ENCODE results near the gene PCDHA3. TPM values are rescaled to one million over a fixed set of nuclear protein-coding genes. Genes with fewer than 3 reads are reported as not detected.
"Not testable (repeated sequence)": the region's sequence is repeated elsewhere in the genome, so short reads cannot be mapped to it uniquely, and the experiment has no call there.

PCDHA3 gene
- total and polyA plus RNA-seq, 4 donors, result 2.1 to 13.2 (median 8.9) TPM

DNA sequence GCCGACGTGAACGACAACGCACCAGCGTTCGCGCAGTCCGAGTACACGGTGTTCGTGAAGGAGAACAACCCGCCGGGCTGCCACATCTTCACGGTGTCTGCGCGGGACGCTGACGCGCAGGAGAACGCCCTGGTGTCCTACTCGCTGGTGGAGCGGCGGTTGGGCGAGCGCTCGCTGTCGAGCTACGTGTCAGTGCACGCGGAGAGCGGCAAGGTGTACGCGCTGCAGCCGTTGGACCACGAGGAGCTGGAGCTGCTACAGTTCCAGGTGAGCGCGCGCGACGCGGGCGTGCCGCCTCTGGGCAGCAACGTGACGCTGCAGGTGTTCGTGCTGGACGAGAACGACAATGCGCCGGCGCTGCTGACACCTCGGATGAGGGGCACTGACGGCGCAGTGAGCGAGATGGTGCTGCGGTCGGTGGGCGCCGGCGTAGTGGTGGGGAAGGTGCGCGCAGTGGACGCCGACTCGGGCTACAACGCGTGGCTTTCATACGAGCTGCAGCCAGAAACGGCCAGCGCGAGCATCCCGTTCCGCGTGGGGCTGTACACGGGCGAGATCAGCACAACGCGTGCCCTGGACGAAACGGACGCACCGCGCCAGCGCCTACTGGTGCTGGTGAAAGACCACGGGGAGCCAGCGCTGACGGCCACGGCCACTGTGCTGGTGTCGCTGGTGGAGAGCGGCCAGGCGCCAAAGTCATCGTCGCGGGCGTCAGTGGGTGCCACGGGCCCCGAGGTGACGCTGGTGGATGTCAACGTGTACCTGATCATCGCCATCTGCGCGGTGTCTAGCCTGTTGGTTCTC lies 49.2 kb downstream of the PCDHA3 start:
- WGBS (ENCODE audit: insufficient coverage), result 36% methylated on average over 101 of the region's 101 CpGs
- H3K36me3 ChIP-seq (ENCODE audit: control insufficient read depth, insufficient read depth, low read length); H3K4me3 ChIP-seq (ENCODE audit: low read depth, low read length); H3K27me3 ChIP-seq (ENCODE audit: control insufficient read depth, insufficient read depth, low read length); H3K4me1 ChIP-seq (ENCODE audit: control insufficient read depth, insufficient read depth, low read length); H3K9me3 ChIP-seq (ENCODE audit: control insufficient read depth, insufficient read depth, low read length); DNase-seq (ENCODE audit: low read depth in 4 of 6, low spot score in 6 of 6); H3K27ac ChIP-seq (ENCODE audit: low read depth, low read length): not testable (repeated sequence)

Other genes starting within 250 kb of the PCDHA3 start
- gene SRA1, start 243.6 kb upstream of the PCDHA3 start, total RNA-seq, result 10 to 100 TPM; 23.3 to 36.1 TPM
- 10 to 100 TPM; 44.3 to 53.3 TPM for gene SRA1, start 243.6 kb upstream of the PCDHA3 start, polyA plus RNA-seq (ENCODE audit: insufficient read length in 2 of 2)
- gene APBB3, start 236.5 kb upstream of the PCDHA3 start, total RNA-seq, result 10 to 100 TPM; 32.3 to 34.6 TPM
- gene APBB3, start 236.5 kb upstream of the PCDHA3 start, polyA plus RNA-seq (ENCODE audit: insufficient read length in 2 of 2), result 10 to 100 TPM; 52.6 to 90.1 TPM
- 10 to 100 TPM; 10.0 to 14.4 TPM for gene SLC35A4, start 236.2 kb upstream of the PCDHA3 start, total RNA-seq
- gene SLC35A4, start 236.2 kb upstream of the PCDHA3 start, polyA plus RNA-seq (ENCODE audit: insufficient read length in 2 of 2), result 10 to 100 TPM; 64.1 to 69.0 TPM
- 10 to 100 TPM; 38.3 to 42.4 TPM for gene CD14, start 167.9 kb upstream of the PCDHA3 start, total RNA-seq
- 10 to 100 TPM in 1 of 2 donors, 1 to 10 TPM in 1; 7.9 to 11.3 TPM for gene CD14, start 167.9 kb upstream of the PCDHA3 start, polyA plus RNA-seq (ENCODE audit: insufficient read length in 2 of 2)
- 1 to 10 TPM; 6.7 to 9.3 TPM for gene TMCO6, start 161.6 kb upstream of the PCDHA3 start, total RNA-seq
- gene TMCO6, start 161.6 kb upstream of the PCDHA3 start, polyA plus RNA-seq (ENCODE audit: insufficient read length in 2 of 2), result 10 to 100 TPM; 11.6 to 16.2 TPM
- gene NDUFA2, start 153.4 kb upstream of the PCDHA3 start, total RNA-seq, result 10 to 100 TPM; 43.1 to 86.1 TPM
- 10 to 100 TPM; 95.1 to 96.2 TPM for gene NDUFA2, start 153.4 kb upstream of the PCDHA3 start, polyA plus RNA-seq (ENCODE audit: insufficient read length in 2 of 2)
- 100 to 1,000 TPM in 1 of 2 donors, 10 to 100 TPM in 1; 62.7 to 119 TPM for gene IK, start 153.2 kb upstream of the PCDHA3 start, total RNA-seq
- 100 to 1,000 TPM; 141 to 149 TPM for gene IK, start 153.2 kb upstream of the PCDHA3 start, polyA plus RNA-seq (ENCODE audit: insufficient read length in 2 of 2)
- gene WDR55, start 136.2 kb upstream of the PCDHA3 start, total RNA-seq, result 10 to 100 TPM in 1 of 2 donors, 1 to 10 TPM in 1; 9.4 to 11.7 TPM
- gene WDR55, start 136.2 kb upstream of the PCDHA3 start, polyA plus RNA-seq (ENCODE audit: insufficient read length in 2 of 2), result 10 to 100 TPM; 15.9 to 22.1 TPM
- gene DND1, start 127.5 kb upstream of the PCDHA3 start, total RNA-seq, result under 1 TPM; 0.40 to 0.72 TPM
- 1 to 10 TPM in 1 of 2 donors, not detected in 1; 2.4 TPM for gene DND1, start 127.5 kb upstream of the PCDHA3 start, polyA plus RNA-seq (ENCODE audit: insufficient read length in 2 of 2)
- gene HARS1, start 109.7 kb upstream of the PCDHA3 start, total RNA-seq, result 10 to 100 TPM; 51.4 to 65.1 TPM
- gene HARS1, start 109.7 kb upstream of the PCDHA3 start, polyA plus RNA-seq (ENCODE audit: insufficient read length in 2 of 2), result 100 to 1,000 TPM in 1 of 2 donors, 10 to 100 TPM in 1; 86.3 to 100 TPM
- 10 to 100 TPM; 24.7 to 36.6 TPM for gene HARS2, start 109.6 kb upstream of the PCDHA3 start, total RNA-seq
- gene HARS2, start 109.6 kb upstream of the PCDHA3 start, polyA plus RNA-seq (ENCODE audit: insufficient read length in 2 of 2), result 10 to 100 TPM; 36.9 to 45.9 TPM
- gene ZMAT2, start 100.6 kb upstream of the PCDHA3 start, total RNA-seq, result 100 to 1,000 TPM in 1 of 2 donors, 10 to 100 TPM in 1; 36.5 to 102 TPM
- gene ZMAT2, start 100.6 kb upstream of the PCDHA3 start, polyA plus RNA-seq (ENCODE audit: insufficient read length in 2 of 2), result 100 to 1,000 TPM; 103 to 109 TPM
- 1 to 10 TPM; 1.0 to 4.5 TPM for gene PCDHA1, start 14.9 kb upstream of the PCDHA3 start, total RNA-seq
- gene PCDHA1, start 14.9 kb upstream of the PCDHA3 start, polyA plus RNA-seq (ENCODE audit: insufficient read length in 2 of 2), result 1 to 10 TPM; 6.5 to 9.7 TPM
- gene PCDHA2, start 6.2 kb upstream of the PCDHA3 start, total RNA-seq, result 1 to 10 TPM in 1 of 2 donors, under 1 TPM in 1; 0.99 to 3.3 TPM
- 1 to 10 TPM; 4.6 to 5.7 TPM for gene PCDHA2, start 6.2 kb upstream of the PCDHA3 start, polyA plus RNA-seq (ENCODE audit: insufficient read length in 2 of 2)
- gene PCDHA4, start 6.0 kb downstream of the PCDHA3 start, total RNA-seq, result 1 to 10 TPM; 3.2 to 8.6 TPM
- gene PCDHA4, start 6.0 kb downstream of the PCDHA3 start, polyA plus RNA-seq (ENCODE audit: insufficient read length in 2 of 2), result 1 to 10 TPM; 5.9 to 8.7 TPM
- gene PCDHA5, start 20.6 kb downstream of the PCDHA3 start, total RNA-seq, result 1 to 10 TPM; 1.4 to 3.0 TPM
- 1 to 10 TPM; 3.7 to 4.4 TPM for gene PCDHA5, start 20.6 kb downstream of the PCDHA3 start, polyA plus RNA-seq (ENCODE audit: insufficient read length in 2 of 2)
- 1 to 10 TPM; 3.0 to 6.9 TPM for gene PCDHA6, start 26.9 kb downstream of the PCDHA3 start, total RNA-seq
- 10 to 100 TPM; 12.8 to 12.9 TPM for gene PCDHA6, start 26.9 kb downstream of the PCDHA3 start, polyA plus RNA-seq (ENCODE audit: insufficient read length in 2 of 2)
- gene PCDHA7, start 33.2 kb downstream of the PCDHA3 start, total RNA-seq, result 1 to 10 TPM; 1.8 to 4.8 TPM
- 1 to 10 TPM; 6.2 to 6.4 TPM for gene PCDHA7, start 33.2 kb downstream of the PCDHA3 start, polyA plus RNA-seq (ENCODE audit: insufficient read length in 2 of 2)
- 1 to 10 TPM in 1 of 2 donors, under 1 TPM in 1; 0.99 to 2.2 TPM for gene PCDHA8, start 40.1 kb downstream of the PCDHA3 start, total RNA-seq
- gene PCDHA8, start 40.1 kb downstream of the PCDHA3 start, polyA plus RNA-seq (ENCODE audit: insufficient read length in 2 of 2), result 1 to 10 TPM in 1 of 2 donors, under 1 TPM in 1; 0.63 to 4.3 TPM
- 1 to 10 TPM; 1.2 to 4.1 TPM for gene PCDHA9, start 47.3 kb downstream of the PCDHA3 start, total RNA-seq
- 1 to 10 TPM in 1 of 2 donors, under 1 TPM in 1; 0.11 to 3.5 TPM for gene PCDHA9, start 47.3 kb downstream of the PCDHA3 start, polyA plus RNA-seq (ENCODE audit: insufficient read length in 2 of 2)
- 1 to 10 TPM; 2.6 to 4.6 TPM for gene PCDHA10, start 54.8 kb downstream of the PCDHA3 start, total RNA-seq
- 10 to 100 TPM in 1 of 2 donors, 1 to 10 TPM in 1; 1.1 to 10.8 TPM for gene PCDHA10, start 54.8 kb downstream of the PCDHA3 start, polyA plus RNA-seq (ENCODE audit: insufficient read length in 2 of 2)
- 10 to 100 TPM in 1 of 2 donors, 1 to 10 TPM in 1; 3.0 to 10.8 TPM for gene PCDHA11, start 67.9 kb downstream of the PCDHA3 start, total RNA-seq
- gene PCDHA11, start 67.9 kb downstream of the PCDHA3 start, polyA plus RNA-seq (ENCODE audit: insufficient read length in 2 of 2), result 10 to 100 TPM; 10.6 to 13.0 TPM
- 1 to 10 TPM; 2.5 to 3.8 TPM for gene PCDHA12, start 74.3 kb downstream of the PCDHA3 start, total RNA-seq
- gene PCDHA12, start 74.3 kb downstream of the PCDHA3 start, polyA plus RNA-seq (ENCODE audit: insufficient read length in 2 of 2), result 1 to 10 TPM; 3.4 to 4.8 TPM
- 10 to 100 TPM in 1 of 2 donors, 1 to 10 TPM in 1; 1.9 to 12.4 TPM for gene PCDHA13, start 81.1 kb downstream of the PCDHA3 start, total RNA-seq
- 1 to 10 TPM; 3.6 to 5.7 TPM for gene PCDHA13, start 81.1 kb downstream of the PCDHA3 start, polyA plus RNA-seq (ENCODE audit: insufficient read length in 2 of 2)
- gene PCDHAC1, start 125.2 kb downstream of the PCDHA3 start, total RNA-seq, result 10 to 100 TPM in 1 of 2 donors, 1 to 10 TPM in 1; 3.3 to 14.2 TPM
- 1 to 10 TPM; 3.6 to 3.8 TPM for gene PCDHAC1, start 125.2 kb downstream of the PCDHA3 start, polyA plus RNA-seq (ENCODE audit: insufficient read length in 2 of 2)
- gene PCDHAC2, start 165.4 kb downstream of the PCDHA3 start, total RNA-seq, result 10 to 100 TPM in 1 of 2 donors, 1 to 10 TPM in 1; 6.3 to 27.1 TPM
- gene PCDHAC2, start 165.4 kb downstream of the PCDHA3 start, polyA plus RNA-seq (ENCODE audit: insufficient read length in 2 of 2), result 10 to 100 TPM; 13.5 to 14.1 TPM